ENCODE measurements around the gene HERC2.
"Not testable (repeated sequence)": the region's sequence is repeated elsewhere in the genome, so short reads cannot be mapped to it uniquely, and the experiment has no call there.

- TF ChIP-seq CTCF, POLR2A (IDR thresholded peaks at IDR 0.05): not testable (repeated sequence)
These were observed 185.6 kb downstream of the HERC2 start for GRCh38 chr15:28136236-28136904.
